GM19452 (cell line): ENCODE data around the gene IRF9.

ENCODE experiments used
- ATAC-seq: cut with Tn5 transposase; IDR thresholded peaks from one replicate; pipeline ENCODE4 v1.9.1; 2021; ENCODE audit not compliant: unreplicated experiment

IRF9 gene

GRCh38 chr14:24176599-24176998 is 15.5 kb downstream of the IRF9 start:
- ATAC-seq = no peak

GRCh38 chr14:24177041-24177825 is 16.2 kb downstream of the IRF9 start:
- ATAC-seq = no peak

- ATAC-seq = no peak
Observed at GRCh38 chr14:24177891-24178290, 16.8 kb downstream of the IRF9 start.

- ATAC-seq = no peak
Observed at GRCh38 chr14:24178399-24179178, 17.5 kb downstream of the IRF9 start.

- no peak for ATAC-seq
Observed at GRCh38 chr14:24179294-24179960, 18.4 kb downstream of the IRF9 start.

- no peak for ATAC-seq
Observed at GRCh38 chr14:24179961-24180796, 19.1 kb downstream of the IRF9 start.

- ATAC-seq = no peak
Observed at GRCh38 chr14:24181371-24182077, 20.5 kb downstream of the IRF9 start.

- no peak for ATAC-seq
Observed at GRCh38 chr14:24182110-24182882, 21.2 kb downstream of the IRF9 start.

GRCh38 chr14:24183014-24183481 is 22.0 kb downstream of the IRF9 start:
- ATAC-seq = no peak

GRCh38 chr14:24184104-24184970 is 23.3 kb downstream of the IRF9 start:
- no peak for ATAC-seq

GRCh38 chr14:24185026-24185425 is 24.0 kb downstream of the IRF9 start:
- no peak for ATAC-seq

- ATAC-seq = no peak
Observed at GRCh38 chr14:24185741-24186140, 24.7 kb downstream of the IRF9 start.

- no peak for ATAC-seq
Observed at GRCh38 chr14:24186831-24187538, 25.9 kb downstream of the IRF9 start.

GRCh38 chr14:24187539-24187915 is 26.5 kb downstream of the IRF9 start:
- ATAC-seq = no peak

- ATAC-seq = peak; percentile 84
Observed at GRCh38 chr14:24188251-24189058, 27.4 kb downstream of the IRF9 start, which contains the start of gene IPO4. Gene IPO4 (minus strand): TSS chr14:24188816. CDS start chr14:24188787, 29 bp downstream.

GRCh38 chr14:24189059-24189375 is 28.0 kb downstream of the IRF9 start:
- no peak for ATAC-seq

- ATAC-seq = no peak
Observed at GRCh38 chr14:24189460-24189859, 28.4 kb downstream of the IRF9 start.
